Activated CD4-positive, alpha-beta T cell treated with anti-CD3 and anti-CD28 coated beads, Interleukin-2, Interleukin-4, amounts not matched to agents 100 ng/mL and 50 ng/mL, durations not matched to agents 16 hours and 8 hours (primary cell): ENCODE measurements around the gene IZUMO1.
"Not testable (repeated sequence)": the region's sequence is repeated elsewhere in the genome, so short reads cannot be mapped to it uniquely, and the experiment has no call there.

ENCODE experiments used
- DNase-seq: peaks from one replicate; pipeline ENCODE4 v3.0.0-alpha.2; 2020; ENCODE audit warnings: low spot score

The IZUMO1 gene

GRCh38 chr19:48746738-48747575 is at the start of gene IZUMO1:
Gene IZUMO1 (minus strand): TSS chr19:48746909. CDS start chr19:48745859, 1,050 bp downstream.
- peak; percentile 79 for DNase-seq

DNA sequence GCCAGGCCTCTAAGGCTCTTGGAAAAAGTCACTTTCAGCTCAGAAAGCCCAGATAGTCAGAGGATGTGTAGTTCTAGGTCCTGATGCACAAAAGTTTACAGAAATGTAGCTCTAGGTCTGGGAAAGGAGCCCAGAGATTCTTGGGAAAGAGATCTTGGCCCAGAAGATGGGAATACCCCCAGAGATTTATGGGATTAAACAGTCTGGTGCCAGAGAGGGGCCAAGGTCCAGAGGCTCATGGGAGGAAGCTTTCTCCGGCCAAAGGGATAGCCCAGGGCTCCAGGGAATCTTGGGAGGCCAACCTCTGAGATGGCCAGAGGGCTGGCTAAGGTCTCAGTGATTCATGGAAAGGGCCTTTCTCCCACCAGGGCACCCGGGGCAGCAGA is 49.0 kb upstream of the IZUMO1 start:
- DNase-seq, result no peak

GRCh38 chr19:48795055-48795684 is 48.5 kb upstream of the IZUMO1 start:
- peak; percentile 88 for DNase-seq

DNA sequence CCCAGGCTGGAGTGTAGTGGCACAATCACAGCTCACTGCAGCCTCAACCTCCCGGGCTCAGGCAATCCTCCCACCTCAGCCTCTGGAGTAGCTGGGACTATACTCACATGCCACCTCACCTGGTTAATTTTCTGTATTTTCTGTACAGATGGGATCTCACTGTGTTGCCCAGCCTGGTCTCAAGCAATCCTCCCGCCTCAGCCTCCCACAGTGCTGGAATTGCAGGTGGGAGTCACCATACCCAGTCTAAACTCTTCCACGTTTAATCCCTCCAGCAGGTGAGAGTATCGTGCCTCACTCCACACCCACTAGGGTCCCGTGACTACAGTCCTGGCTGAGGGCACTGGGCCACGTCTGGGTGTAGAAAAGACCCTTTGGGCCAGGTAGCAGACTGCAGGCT is 47.6 kb upstream of the IZUMO1 start:
- DNase-seq, result no peak

DNA sequence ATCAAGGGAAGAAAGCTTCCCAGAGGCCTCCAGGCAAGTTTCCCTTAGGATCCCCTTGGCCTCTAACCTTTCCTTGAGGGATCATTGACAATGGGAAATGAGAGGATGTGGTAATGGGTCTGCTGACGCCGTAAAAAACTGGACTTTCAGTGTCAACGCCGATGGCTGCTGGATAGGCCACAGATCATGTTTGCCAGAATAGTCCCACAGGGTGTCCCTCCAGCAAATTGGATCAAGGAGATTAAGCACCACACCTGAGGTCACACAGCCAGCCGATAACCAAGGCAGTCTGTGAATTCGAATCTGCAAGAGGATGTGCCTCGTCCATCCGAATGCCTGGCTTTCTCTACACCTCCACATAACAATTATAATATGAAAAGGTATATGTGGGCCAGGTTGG is 46.6 kb upstream of the IZUMO1 start:
- DNase-seq, result no peak

DNA sequence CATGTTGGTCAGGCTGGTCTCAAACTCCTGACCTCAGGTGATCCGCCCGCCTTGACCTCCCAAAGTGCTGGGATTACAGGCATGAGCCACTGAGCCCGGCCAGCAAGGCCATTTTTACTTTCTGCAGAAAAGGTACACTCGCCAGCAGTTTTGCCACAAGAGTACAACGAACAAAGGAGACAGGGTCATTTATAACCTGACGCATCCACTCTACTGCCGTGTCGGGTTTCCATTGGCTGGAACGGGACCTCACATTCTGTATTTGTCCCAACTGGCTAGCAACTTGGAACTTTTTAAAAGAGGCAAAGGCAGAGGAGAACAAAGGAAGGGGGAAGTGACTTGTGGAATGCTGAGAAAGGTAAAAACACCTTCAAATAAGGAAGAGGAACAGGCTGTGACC is 40.6 kb upstream of the IZUMO1 start:
- DNase-seq, result not testable (repeated sequence)

GRCh38 chr19:48786422-48786821 is 39.7 kb upstream of the IZUMO1 start:
- not testable (repeated sequence) for DNase-seq

GRCh38 chr19:48784527-48784926 is 37.8 kb upstream of the IZUMO1 start:
- DNase-seq, result no peak

GRCh38 chr19:48780631-48781391 is 34.1 kb upstream of the IZUMO1 start:
- no peak for DNase-seq

- no peak for DNase-seq
Observed at GRCh38 chr19:48779636-48780035, 32.9 kb upstream of the IZUMO1 start.

DNA sequence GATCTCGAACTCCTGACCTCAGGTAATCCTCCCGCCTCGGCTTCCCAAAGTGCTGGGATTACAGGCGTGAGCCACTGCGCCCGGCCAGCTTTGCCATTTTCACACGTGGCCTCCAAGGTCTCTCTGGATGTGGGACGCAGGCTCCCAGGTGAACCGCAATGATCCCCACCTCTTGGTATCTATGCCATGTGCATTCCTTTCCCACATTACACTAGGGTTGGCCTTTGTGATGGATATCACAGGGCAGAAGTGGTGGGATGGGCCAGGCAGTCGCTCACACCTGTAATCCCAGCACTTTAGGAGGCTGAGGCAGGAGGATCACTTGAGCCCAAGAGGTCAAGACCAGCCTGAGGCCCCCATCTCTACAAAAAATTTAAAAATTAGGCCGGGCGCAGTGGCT is 31.0 kb upstream of the IZUMO1 start:
- DNase-seq, result no peak

DNA sequence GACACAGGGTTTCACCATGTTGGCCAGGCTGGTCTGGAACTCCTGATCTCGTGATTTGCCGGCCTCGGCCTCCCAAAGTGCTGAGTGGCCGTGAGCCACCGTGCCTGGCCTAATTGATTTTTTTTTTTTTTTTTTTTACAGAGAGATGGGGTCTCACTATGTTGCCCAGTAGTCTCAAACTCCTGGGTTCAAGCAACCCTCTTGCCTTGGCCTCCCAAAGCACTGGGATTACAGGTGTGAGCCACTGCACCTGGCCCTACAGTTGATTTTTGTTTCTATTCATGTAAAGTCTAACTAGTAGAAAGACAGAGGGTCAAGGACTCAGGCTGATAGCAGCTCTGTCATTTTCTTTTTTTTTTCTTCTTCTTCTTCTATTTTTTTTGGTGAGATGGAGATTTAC is 30.4 kb upstream of the IZUMO1 start:
- DNase-seq, result no peak

GRCh38 chr19:48772503-48772953 is 25.8 kb upstream of the IZUMO1 start:
- DNase-seq, result no peak

DNA sequence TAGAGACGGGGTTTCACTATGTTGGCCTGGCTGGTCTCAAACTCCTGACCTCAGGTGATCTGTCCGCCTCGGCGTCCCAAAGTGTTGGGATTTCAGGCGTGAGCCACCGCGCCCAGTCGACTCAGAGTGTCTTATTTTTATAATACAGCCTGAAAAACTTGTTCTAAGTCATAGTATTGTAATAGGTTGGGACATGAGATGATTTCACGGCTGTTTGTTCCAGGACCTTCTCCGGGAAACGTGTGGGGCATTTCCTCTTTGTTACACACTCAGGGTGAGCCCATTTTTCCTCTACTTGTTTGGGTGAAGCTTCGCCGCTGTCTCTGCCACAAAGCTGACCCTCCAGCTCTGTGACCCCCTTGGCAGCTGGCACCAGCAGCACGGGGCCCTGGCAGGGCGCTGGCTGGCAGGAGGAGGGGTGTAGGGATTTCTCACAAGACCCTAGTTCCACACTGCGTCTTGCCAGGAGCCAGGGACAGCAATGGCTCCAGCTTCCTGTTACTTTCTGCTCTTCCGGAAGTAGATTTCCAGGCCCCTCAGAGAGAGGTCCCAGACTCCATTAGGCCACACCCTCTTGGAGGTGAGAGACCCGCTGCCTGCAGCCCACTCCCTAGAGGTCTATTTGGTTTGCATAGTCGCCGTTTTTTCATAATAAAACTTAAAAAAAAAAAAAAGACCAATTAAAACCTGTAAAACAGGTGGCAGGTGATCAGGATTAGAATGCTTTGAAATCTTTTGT is 24.2 kb upstream of the IZUMO1 start:
- no peak for DNase-seq

GRCh38 chr19:48770266-48770665 is 23.6 kb upstream of the IZUMO1 start:
- no peak for DNase-seq

DNA sequence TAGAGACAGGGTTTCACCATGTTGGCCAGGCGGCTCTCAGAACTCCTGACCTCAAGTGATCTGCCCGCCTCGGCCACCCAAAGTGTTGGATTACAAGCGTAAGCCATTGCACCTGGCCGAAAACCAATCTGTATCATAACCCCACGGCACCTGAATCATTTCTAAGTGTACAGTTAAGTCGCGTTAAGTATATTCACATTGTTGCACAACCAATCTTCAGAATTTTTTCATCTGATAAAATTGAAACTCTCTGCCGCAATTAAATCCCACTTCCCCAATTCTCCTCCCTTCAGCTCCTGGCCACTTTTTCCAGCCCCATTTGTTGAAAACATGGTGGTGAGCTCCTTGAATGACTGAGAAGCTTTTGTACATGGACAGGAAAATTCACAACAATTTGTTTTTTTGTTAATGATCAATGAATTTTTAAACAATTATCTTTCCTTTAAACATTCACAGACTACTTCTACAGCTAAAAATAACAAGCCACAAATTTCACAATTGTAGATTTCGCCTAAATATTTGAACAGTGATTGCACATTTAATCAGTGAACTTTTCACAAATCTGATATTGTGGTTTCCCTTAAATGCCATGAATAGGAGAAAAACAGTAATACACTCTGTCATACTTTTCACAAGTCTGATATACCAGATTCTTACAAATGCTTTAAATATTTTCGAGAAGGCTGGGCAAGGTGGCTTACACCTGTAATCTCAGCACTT is 22.4 kb upstream of the IZUMO1 start:
- DNase-seq, result no peak

DNA sequence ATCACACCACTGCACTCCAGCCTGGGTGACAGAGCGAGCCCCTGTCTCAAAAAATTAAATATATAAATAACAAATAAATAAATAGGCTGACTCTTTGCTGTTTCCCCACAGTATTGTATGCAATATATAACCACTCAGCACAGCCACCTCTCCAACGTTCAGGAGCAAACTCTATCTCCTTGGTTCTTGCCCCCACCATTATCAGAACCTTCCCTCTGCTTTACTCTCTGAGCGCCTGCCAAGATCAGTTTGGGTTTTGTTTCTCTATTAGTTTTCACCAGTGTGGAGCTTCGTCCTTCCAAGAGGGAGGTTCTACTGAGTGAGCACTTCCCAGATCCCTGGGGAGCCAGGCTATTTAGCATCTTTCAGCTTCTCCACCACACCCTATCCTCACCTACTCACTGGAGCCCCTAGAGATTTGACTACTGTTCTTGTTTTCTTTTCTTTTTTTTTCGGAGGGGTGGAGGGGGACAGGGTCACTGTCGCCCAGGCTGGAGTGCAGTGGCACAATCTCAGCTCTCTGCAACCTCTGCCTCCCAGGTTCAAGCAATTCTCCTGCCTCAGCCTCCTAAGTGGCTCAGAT is 21.6 kb upstream of the IZUMO1 start:
- not testable (repeated sequence) for DNase-seq

DNA sequence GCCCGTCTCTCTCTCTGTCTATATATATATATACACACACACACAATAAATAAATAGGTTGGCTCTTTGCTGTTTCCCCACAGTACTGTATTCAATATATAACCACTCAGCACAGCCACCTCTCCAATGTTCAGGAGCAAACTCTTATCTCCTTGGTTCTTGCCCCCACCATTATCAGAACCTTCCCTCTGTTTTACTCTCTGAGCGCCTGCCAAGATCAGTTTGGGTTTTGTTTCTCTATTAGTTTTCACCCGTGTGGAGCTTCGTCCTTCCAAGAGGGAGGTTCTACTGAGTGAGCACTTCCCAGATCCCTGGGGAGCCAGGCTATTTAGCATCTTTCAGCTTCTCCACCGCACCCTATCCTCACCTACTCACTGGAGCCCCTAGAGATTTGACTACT is 19.1 kb upstream of the IZUMO1 start:
- DNase-seq, result not testable (repeated sequence)

- no peak for DNase-seq
Observed at GRCh38 chr19:48760504-48761205, 13.9 kb upstream of the IZUMO1 start.

DNA sequence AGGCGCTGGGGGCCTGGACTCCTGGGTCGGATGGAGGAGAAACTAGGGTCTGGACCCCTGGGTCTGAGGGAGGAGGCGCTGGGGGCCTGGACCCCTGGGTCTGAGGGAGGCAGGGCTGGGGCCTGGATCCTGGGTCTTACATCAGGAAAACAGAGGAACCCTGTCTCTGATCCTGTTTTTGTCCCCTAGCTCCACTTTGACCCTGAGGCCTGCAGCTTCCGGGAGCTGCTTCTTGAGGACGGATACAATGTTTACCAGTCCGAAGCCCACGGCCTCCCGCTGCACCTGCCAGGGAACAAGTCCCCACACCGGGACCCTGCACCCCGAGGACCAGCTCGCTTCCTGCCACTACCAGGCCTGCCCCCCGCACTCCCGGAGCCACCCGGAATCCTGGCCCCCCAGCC is 11.0 kb upstream of the IZUMO1 start:
- DNase-seq, result no peak
